Measurements from ENCODE around the gene EHD4.

Gene EHD4

DNA sequence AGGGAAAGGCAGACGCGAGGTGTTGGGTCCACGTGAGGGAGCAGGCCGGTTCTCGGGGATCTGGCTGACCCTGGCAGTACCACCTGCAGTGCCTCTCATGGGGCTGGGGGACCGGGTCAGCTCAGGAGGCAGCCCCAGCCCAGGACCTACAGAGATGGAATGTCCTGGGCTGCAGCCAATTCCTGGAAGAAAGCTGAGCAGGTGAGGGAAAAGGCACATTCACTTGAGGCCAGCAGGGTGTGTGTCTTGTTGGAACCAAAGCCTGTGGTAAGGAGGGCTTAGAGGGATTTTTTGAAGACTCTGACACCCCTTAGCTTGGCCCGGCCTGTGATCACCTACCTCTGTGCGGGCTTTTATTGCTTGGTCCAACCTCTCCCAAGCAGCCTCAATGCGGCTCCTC lies 117.9 kb downstream of the EHD4 start:
- TF ChIP-seq MYC (IDR thresholded peaks at IDR 0.05; ENCODE audit: low read depth, low read length): no peak
- TF ChIP-seq, protein P1, sequence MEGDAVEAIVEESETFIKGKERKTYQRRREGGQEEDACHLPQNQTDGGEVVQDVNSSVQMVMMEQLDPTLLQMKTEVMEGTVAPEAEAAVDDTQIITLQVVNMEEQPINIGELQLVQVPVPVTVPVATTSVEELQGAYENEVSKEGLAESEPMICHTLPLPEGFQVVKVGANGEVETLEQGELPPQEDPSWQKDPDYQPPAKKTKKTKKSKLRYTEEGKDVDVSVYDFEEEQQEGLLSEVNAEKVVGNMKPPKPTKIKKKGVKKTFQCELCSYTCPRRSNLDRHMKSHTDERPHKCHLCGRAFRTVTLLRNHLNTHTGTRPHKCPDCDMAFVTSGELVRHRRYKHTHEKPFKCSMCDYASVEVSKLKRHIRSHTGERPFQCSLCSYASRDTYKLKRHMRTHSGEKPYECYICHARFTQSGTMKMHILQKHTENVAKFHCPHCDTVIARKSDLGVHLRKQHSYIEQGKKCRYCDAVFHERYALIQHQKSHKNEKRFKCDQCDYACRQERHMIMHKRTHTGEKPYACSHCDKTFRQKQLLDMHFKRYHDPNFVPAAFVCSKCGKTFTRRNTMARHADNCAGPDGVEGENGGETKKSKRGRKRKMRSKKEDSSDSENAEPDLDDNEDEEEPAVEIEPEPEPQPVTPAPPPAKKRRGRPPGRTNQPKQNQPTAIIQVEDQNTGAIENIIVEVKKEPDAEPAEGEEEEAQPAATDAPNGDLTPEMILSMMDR (IDR thresholded peaks at IDR 0.05; ENCODE audit: low read depth, low read length): no peak
- no peak for TF ChIP-seq POLR2A (IDR thresholded peaks at IDR 0.05; ENCODE audit: extremely low read depth, insufficient read length)
- TF ChIP-seq, protein P2, sequence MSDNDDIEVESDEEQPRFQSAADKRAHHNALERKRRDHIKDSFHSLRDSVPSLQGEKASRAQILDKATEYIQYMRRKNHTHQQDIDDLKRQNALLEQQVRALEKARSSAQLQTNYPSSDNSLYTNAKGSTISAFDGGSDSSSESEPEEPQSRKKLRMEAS (IDR thresholded peaks at IDR 0.05; ENCODE audit: low read depth, low read length): no peak
- DNase-seq (ENCODE audit: low read depth): no peak
- no peak overlapping the region for H3K4me3 ChIP-seq (ENCODE audit: low read depth, low read length)

DNA sequence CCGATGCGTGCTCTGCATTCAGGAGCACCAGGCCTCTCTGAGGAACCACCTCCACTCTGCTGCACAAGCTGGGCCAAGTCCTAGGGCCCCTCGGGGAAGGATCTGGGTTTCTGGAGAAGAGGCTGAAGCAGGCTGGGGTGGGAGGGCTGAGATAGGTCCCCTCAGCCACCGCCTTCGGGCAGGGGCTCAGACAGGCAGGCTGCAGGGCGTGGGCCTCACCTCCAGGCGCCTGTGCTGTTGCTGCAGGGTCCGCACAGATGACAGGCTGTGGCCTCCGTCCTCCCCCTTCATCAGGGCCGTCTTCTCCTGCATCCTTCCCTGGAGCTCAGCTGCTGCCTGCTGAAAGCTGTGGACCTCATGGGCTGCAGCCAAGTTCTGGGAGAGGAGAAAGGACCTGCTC lies 118.5 kb downstream of the EHD4 start:
- DNase-seq (ENCODE audit: low read depth): no peak
- TF ChIP-seq POLR2A (IDR thresholded peaks at IDR 0.05; ENCODE audit: extremely low read depth, insufficient read length): no peak
- TF ChIP-seq MYC (IDR thresholded peaks at IDR 0.05; ENCODE audit: low read depth, low read length): no peak
- TF ChIP-seq, protein P2 (IDR thresholded peaks at IDR 0.05; ENCODE audit: low read depth, low read length): no peak
- TF ChIP-seq, protein P1 (IDR thresholded peaks at IDR 0.05; ENCODE audit: low read depth, low read length): no peak
- H3K4me3 ChIP-seq (ENCODE audit: low read depth, low read length): no peak overlapping the region

DNA sequence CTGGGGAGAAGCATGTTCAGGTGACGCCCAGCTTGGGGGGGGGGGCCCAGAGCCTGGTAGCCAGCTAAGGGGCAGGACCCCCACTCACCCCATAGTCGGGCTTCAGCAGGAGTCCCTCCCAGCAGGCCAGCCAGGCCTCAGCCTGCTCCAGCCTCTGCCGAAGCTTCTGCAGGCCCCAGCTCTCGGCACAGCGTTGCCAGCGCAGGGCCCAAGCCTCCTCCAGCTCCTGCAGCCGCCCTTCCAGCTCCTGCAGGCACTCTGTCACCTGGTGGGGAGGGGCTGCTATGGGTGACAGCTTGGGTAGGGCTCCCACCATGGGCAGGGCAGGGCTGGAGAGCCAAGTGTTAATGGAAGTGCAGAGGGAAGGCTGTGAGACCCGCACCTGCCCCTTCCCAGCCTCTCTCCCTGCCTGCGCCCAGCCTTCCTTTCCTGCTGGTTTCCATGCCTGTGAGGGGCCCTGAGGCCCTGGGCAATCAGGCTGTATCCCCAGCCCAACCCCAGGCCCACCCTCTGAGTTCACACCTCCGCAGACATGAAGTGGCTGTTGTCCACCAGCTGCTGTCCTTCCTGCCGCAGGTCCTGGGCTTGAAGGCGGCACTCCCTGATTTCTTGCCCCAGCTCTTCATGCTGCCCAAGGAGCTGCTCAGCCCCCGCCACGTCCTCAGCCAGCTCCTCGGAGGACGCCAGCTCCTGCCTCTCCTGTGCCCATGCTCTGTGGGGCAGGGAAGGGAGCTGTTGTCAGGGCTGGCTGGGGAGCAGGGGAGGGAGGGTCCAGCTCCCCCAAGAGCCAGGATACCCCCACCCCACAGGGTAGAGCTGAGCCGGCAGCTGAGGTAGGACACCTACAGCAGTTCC lies 119.4 kb downstream of the EHD4 start:
- no peak for DNase-seq (ENCODE audit: low read depth)
- TF ChIP-seq POLR2A (IDR thresholded peaks at IDR 0.05; ENCODE audit: extremely low read depth, insufficient read length): no peak
- TF ChIP-seq MYC (IDR thresholded peaks at IDR 0.05; ENCODE audit: low read depth, low read length): no peak
- TF ChIP-seq, protein P2 (IDR thresholded peaks at IDR 0.05; ENCODE audit: low read depth, low read length): no peak
- TF ChIP-seq, protein P1 (IDR thresholded peaks at IDR 0.05; ENCODE audit: low read depth, low read length): no peak
- no peak overlapping the region for H3K4me3 ChIP-seq (ENCODE audit: low read depth, low read length)

DNA sequence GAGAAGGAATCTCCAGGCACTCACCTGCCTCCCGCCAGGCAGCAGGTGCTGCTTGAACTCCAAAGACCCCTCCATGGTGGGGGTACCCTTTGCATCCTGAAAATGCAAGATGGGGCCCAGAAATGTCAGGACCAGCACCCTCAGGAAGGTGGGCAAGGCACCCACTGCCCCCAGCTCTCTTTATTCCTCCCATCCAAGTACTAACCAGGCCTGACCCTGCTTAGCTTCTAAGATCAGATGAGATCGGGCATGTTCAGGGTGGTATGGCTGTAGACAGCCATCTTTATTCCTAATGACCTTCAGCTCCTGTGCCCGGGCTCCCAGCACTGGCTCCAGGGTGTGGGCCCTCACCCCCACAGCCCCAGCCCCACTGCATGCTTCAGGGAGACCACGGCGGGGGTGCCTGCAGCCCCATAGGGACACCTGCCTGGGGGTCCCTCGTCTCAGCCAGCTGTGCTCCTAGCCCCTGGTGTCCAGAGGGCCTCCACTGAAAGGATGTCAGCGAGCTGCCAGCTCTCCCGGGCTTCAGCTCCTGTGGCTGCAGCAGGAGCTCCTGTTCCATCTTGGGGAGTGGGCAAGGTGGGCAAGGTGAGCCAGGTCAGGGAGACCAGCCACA lies 120.5 kb downstream of the EHD4 start:
- DNase-seq (ENCODE audit: low read depth): no peak
- TF ChIP-seq MYC (IDR thresholded peaks at IDR 0.05; ENCODE audit: low read depth, low read length) (no peak), POLR2A (IDR thresholded peaks at IDR 0.05; ENCODE audit: extremely low read depth, insufficient read length) (no peak)
- TF ChIP-seq, protein P2 (IDR thresholded peaks at IDR 0.05; ENCODE audit: low read depth, low read length): no peak
- TF ChIP-seq, protein P1 (IDR thresholded peaks at IDR 0.05; ENCODE audit: low read depth, low read length): no peak
- H3K4me3 ChIP-seq (ENCODE audit: low read depth, low read length): no peak overlapping the region

DNA sequence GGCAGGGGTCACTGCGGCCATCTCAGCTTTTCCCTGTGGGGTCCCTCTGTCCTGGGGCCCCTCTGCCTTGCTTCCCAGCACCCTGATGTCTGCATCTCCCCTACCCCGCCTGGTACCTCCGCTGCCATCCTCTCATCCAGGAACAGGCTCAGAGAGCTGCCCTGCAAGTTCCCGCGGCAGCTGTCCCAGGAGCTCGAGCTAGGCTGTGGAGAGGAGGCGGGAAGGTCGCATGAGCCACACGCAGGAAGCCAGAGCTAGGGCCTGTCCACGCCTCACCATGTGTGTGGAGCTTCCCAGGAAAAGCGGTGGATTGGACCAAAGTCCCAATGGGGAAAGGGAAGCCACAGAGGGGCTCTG lies 121.2 kb downstream of the EHD4 start:
- TF ChIP-seq, protein P2 (IDR thresholded peaks at IDR 0.05; ENCODE audit: low read depth, low read length): no peak
- TF ChIP-seq POLR2A (IDR thresholded peaks at IDR 0.05; ENCODE audit: extremely low read depth, insufficient read length) (no peak), MYC (IDR thresholded peaks at IDR 0.05; ENCODE audit: low read depth, low read length) (no peak)
- TF ChIP-seq, protein P1 (IDR thresholded peaks at IDR 0.05; ENCODE audit: low read depth, low read length): no peak
- DNase-seq (ENCODE audit: low read depth): no peak
- no peak overlapping the region for H3K4me3 ChIP-seq (ENCODE audit: low read depth, low read length)
